IPS-11a (cell line): ENCODE measurements around the gene RANGAP1.
"Not testable (repeated sequence)": the region's sequence is repeated elsewhere in the genome, so short reads cannot be mapped to it uniquely, and the experiment has no call there.

Experiments
- H3K4me3 ChIP-seq: one replicate; pipeline ENCODE4 v1.5.1; 2013; ENCODE audit warnings: low read depth, low read length, control low read depth

Gene RANGAP1

GRCh38 chr22:41261541-41262249 is 24.3 kb downstream of the RANGAP1 start:
- H3K4me3 ChIP-seq = no peak overlapping the region

- no peak overlapping the region for H3K4me3 ChIP-seq
Observed at GRCh38 chr22:41260871-41261270, 25.1 kb downstream of the RANGAP1 start.

- H3K4me3 ChIP-seq = not testable (repeated sequence)
Observed at GRCh38 chr22:41259756-41260155, 26.2 kb downstream of the RANGAP1 start.

GRCh38 chr22:41257696-41258095 is 28.3 kb downstream of the RANGAP1 start:
- H3K4me3 ChIP-seq = no peak overlapping the region

GRCh38 chr22:41256254-41257253 is 29.4 kb downstream of the RANGAP1 start:
- H3K4me3 ChIP-seq = no peak overlapping the region

GRCh38 chr22:41254230-41254629 is 31.8 kb downstream of the RANGAP1 start:
- H3K4me3 ChIP-seq = no peak overlapping the region

- no peak overlapping the region for H3K4me3 ChIP-seq
Observed at GRCh38 chr22:41252365-41252764, 33.6 kb downstream of the RANGAP1 start.

- H3K4me3 ChIP-seq = no peak overlapping the region
Observed at GRCh38 chr22:41250127-41250526, 35.9 kb downstream of the RANGAP1 start.

GRCh38 chr22:41249442-41249841 is 36.5 kb downstream of the RANGAP1 start:
- no peak overlapping the region for H3K4me3 ChIP-seq

- H3K4me3 ChIP-seq = no peak overlapping the region
Observed at GRCh38 chr22:41248758-41249157, 37.2 kb downstream of the RANGAP1 start.

GRCh38 chr22:41248314-41248713 is 37.7 kb downstream of the RANGAP1 start:
- H3K4me3 ChIP-seq = no peak overlapping the region

GRCh38 chr22:41247703-41248102 is 38.3 kb downstream of the RANGAP1 start:
- no peak overlapping the region for H3K4me3 ChIP-seq

- H3K4me3 ChIP-seq = no peak overlapping the region
Observed at GRCh38 chr22:41245917-41246499, 40.0 kb downstream of the RANGAP1 start.

GRCh38 chr22:41243361-41243760 is 42.6 kb downstream of the RANGAP1 start:
- no peak overlapping the region for H3K4me3 ChIP-seq

GRCh38 chr22:41242396-41243117 is 43.4 kb downstream of the RANGAP1 start:
- H3K4me3 ChIP-seq = no peak overlapping the region

GRCh38 chr22:41241133-41241676 is 44.8 kb downstream of the RANGAP1 start:
- no peak overlapping the region for H3K4me3 ChIP-seq

GRCh38 chr22:41240377-41241132 is 45.4 kb downstream of the RANGAP1 start, which contains the start of gene CHADL:
Gene CHADL (minus strand): TSS chr22:41240931. CDS start chr22:41240881, 50 bp downstream.
- no peak within 1 kb of the TSS for H3K4me3 ChIP-seq

- no peak overlapping the region for H3K4me3 ChIP-seq
Observed at GRCh38 chr22:41239443-41240128, 46.4 kb downstream of the RANGAP1 start.
